BJ (cell line): ENCODE data around the gene DAP. TPM values are rescaled to one million over a fixed set of nuclear protein-coding genes. Genes with fewer than 3 reads are reported as not detected.

Source experiments
- CTCF ChIA-PET: fragments of 350-600 bp; formaldehyde crosslinking; extraction: SDS; loops from one replicate; lab custom pipeline; 2021; ENCODE audit warnings: antibody characterized with exemption, inconsistent platforms; lab: Yijun Ruan, JAX
- POLR2A ChIA-PET: fragments of 300-600 bp; sonication (Branson Sonifier 250); formaldehyde crosslinking; extraction: SDS; loops from one replicate; lab custom pipeline; 2021; ENCODE audit warnings: antibody characterized with exemption; lab: Charles Lee
- DNase-seq: peaks from one replicate; pipeline ENCODE4 v3.0.0-alpha.2; 2011; ENCODE audit warnings: low read depth
- H3K27me3 ChIP-seq: 2 replicates; pipeline ENCODE4 v1.6.0; 2011; ENCODE audit warnings: low read length; ENCODE audit not compliant: control insufficient read depth, insufficient read depth
- H3K36me3 ChIP-seq: 2 replicates; pipeline ENCODE4 v1.5.1; 2011; ENCODE audit warnings: low read length; ENCODE audit not compliant: control insufficient read depth, insufficient read depth
- H3K4me3 ChIP-seq: 2 replicates; pipeline ENCODE4 v1.5.1; 2011; ENCODE audit warnings: low read depth, mild to moderate bottlenecking, control low read depth, low read length
- CTCF ChIP-seq: IDR thresholded peaks from 2 replicates; pipeline ENCODE4 v1.5.1; 2011; ENCODE audit warnings: low read depth, mild to moderate bottlenecking, control low read depth, inconsistent platforms, low read length, moderate library complexity; ENCODE audit not compliant: insufficient read depth
- polyA plus RNA-seq: library from polyadenylated mRNA; depleted of rRNA; stranded (reverse); fragments of >200 nt; gene quantifications from 2 replicates; pipeline ENCODE4 v1.2.3, GENCODE V29; 2011

The DAP gene
- polyA plus RNA-seq, 1 experiment: 95.6 TPM

- no peaks in the 10 kb centered on the region for H3K27me3 ChIP-seq
- POLR2A ChIA-PET: no interaction called here
- H3K36me3 ChIP-seq: 0 out of 2 replicates have a peak, but pooled peaks cover 1% of the 10 kb centered on the region
- H3K4me3 ChIP-seq: no peak overlapping the region
- no peak for TF ChIP-seq CTCF
- DNase-seq: peak; percentile 60
- CTCF ChIA-PET: interaction anchor here (0.7 to 3.2 kb wide), 20 partner anchors 11 to 481 kb away, joined by 3 to 22 read pairs (median 4); no protein-coding TSS in a partner anchor
Observed at GRCh38 chr5:10702040-10702629, 58.9 kb downstream of the DAP start.

- TF ChIP-seq CTCF: peak; percentile 63
- POLR2A ChIA-PET: no interaction called here
- CTCF ChIA-PET: interaction anchor here (0.7 to 3.2 kb wide), 19 partner anchors 11 to 481 kb away, joined by 3 to 22 read pairs (median 4); no protein-coding TSS in a partner anchor
- no peak for DNase-seq
- Histone ChIP-seq H3K27me3 (no peaks in the 10 kb centered on the region), H3K36me3 (0 out of 2 replicates have a peak, but pooled peaks cover 1% of the 10 kb centered on the region), H3K4me3 (no peak overlapping the region)
Observed at GRCh38 chr5:10701567-10702039, 59.4 kb downstream of the DAP start.

GRCh38 chr5:10700516-10700915 lies 60.5 kb downstream of the DAP start:
- TF ChIP-seq CTCF: no peak
- ChIA-PET POLR2A (no interaction called here), CTCF (interaction anchor here (1.7 to 3.2 kb wide), 5 partner anchors 10 to 482 kb away, joined by 4 to 22 read pairs (median 7); no protein-coding TSS in a partner anchor)
- no peak for DNase-seq
- H3K27me3 ChIP-seq: no peaks in the 10 kb centered on the region
- H3K36me3 ChIP-seq: 0 out of 2 replicates have a peak, but pooled peaks cover 1% of the 10 kb centered on the region
- H3K4me3 ChIP-seq: no peak overlapping the region

- TF ChIP-seq CTCF: no peak
- Histone ChIP-seq H3K36me3 (0 out of 2 replicates have a peak, but pooled peaks cover 1% of the 10 kb centered on the region), H3K27me3 (no peaks in the 10 kb centered on the region), H3K4me3 (no peak overlapping the region)
- ChIA-PET CTCF (interaction anchor here (0.8 kb wide), 1 partner anchor 483 kb away, joined by 3 read pairs; no protein-coding TSS in a partner anchor), POLR2A (no interaction called here)
- DNase-seq: no peak
Observed at GRCh38 chr5:10699987-10700386, 61.0 kb downstream of the DAP start.

GRCh38 chr5:10699281-10699874 lies 61.7 kb downstream of the DAP start:
- ChIA-PET POLR2A (no interaction called here), CTCF (interaction anchor here (0.7 to 0.8 kb wide), 2 partner anchors 9 to 483 kb away, joined by 3 read pairs; no protein-coding TSS in a partner anchor)
- Histone ChIP-seq H3K27me3 (no peaks in the 10 kb centered on the region), H3K4me3 (no peak overlapping the region), H3K36me3 (0 out of 2 replicates have a peak, but pooled peaks cover 1% of the 10 kb centered on the region)
- DNase-seq: no peak
- TF ChIP-seq CTCF: no peak
